GM19023 (cell line): Measurements from ENCODE around the gene SAMD9.
A peak's percentile ranks its signal among the peaks of the same experiment; 100 is the strongest.
"Not testable (repeated sequence)": the region's sequence is repeated elsewhere in the genome, so short reads cannot be mapped to it uniquely, and the experiment has no call there.

Experiments used
- ATAC-seq: cut with Tn5 transposase; IDR thresholded peaks from one replicate; pipeline ENCODE4 v1.9.1; 2021; ENCODE audit warnings: mild to moderate bottlenecking, moderate library complexity; ENCODE audit not compliant: unreplicated experiment

The SAMD9 gene

GRCh38 chr7:93120592-93121549 is 3.1 kb upstream of the SAMD9 start:
- no peak for ATAC-seq

GRCh38 chr7:93119191-93119905 is 1.6 kb upstream of the SAMD9 start:
- ATAC-seq, result no peak

GRCh38 chr7:93117327-93117726 is 452 bp downstream of the SAMD9 start:
- ATAC-seq, result no peak

GRCh38 chr7:93115796-93116195 is 2.0 kb downstream of the SAMD9 start:
- no peak for ATAC-seq

GRCh38 chr7:93108003-93108402 is 9.8 kb downstream of the SAMD9 start:
- no peak for ATAC-seq

GRCh38 chr7:93097388-93097787 is 20.4 kb downstream of the SAMD9 start:
- no peak for ATAC-seq

GRCh38 chr7:93092757-93093370 is 24.9 kb downstream of the SAMD9 start:
- peak; percentile 83 for ATAC-seq

- not testable (repeated sequence) for ATAC-seq
Observed at GRCh38 chr7:93073357-93073756, 44.4 kb downstream of the SAMD9 start.

- no peak for ATAC-seq
Observed at GRCh38 chr7:93062599-93062998, 55.2 kb downstream of the SAMD9 start.

GRCh38 chr7:93060865-93061264 is 56.9 kb downstream of the SAMD9 start:
- ATAC-seq, result no peak

GRCh38 chr7:93060025-93060424 is 57.8 kb downstream of the SAMD9 start:
- ATAC-seq, result no peak

GRCh38 chr7:93056621-93057020 is 61.2 kb downstream of the SAMD9 start:
- not testable (repeated sequence) for ATAC-seq

- ATAC-seq, result peak; percentile 63
Observed at GRCh38 chr7:93055543-93056107, 62.2 kb downstream of the SAMD9 start.

GRCh38 chr7:93054975-93055374 is 62.8 kb downstream of the SAMD9 start:
- ATAC-seq, result no peak

- ATAC-seq, result no peak
Observed at GRCh38 chr7:93053949-93054943, 63.5 kb downstream of the SAMD9 start.

- no peak for ATAC-seq
Observed at GRCh38 chr7:93053209-93053948, 64.4 kb downstream of the SAMD9 start.

GRCh38 chr7:93051660-93052059 is 66.1 kb downstream of the SAMD9 start:
- ATAC-seq, result no peak
